Mesenchymal stem cell (in vitro differentiated cells and primary cell): ENCODE data around the gene RTN1.

Experiments used
- DNase-seq: peaks from one replicate; pipeline ENCODE4 v3.0.0-alpha.2; 2013
- H2AFZ ChIP-seq: one replicate; pipeline ENCODE4 v1.6.1; 2013; ENCODE audit warnings: low read depth, mild to moderate bottlenecking, control low read depth, inconsistent platforms, low read length, moderate library complexity
- H2AK5ac ChIP-seq: 2 replicates; pipeline ENCODE4 v1.6.1; 2013; ENCODE audit warnings: low read length, moderate library complexity, mild to moderate bottlenecking, inconsistent platforms; ENCODE audit not compliant: severe bottlenecking
- H2BK120ac ChIP-seq: one replicate; pipeline ENCODE4 v1.6.1; 2013; ENCODE audit warnings: low read depth, mild to moderate bottlenecking, inconsistent platforms, low read length, moderate library complexity
- H2BK12ac ChIP-seq, 2 experiments: one replicate each; pipeline ENCODE4 v1.6.1; 2013; ENCODE audit warnings: inconsistent platforms in 2 of 2, low read length in 2 of 2, mild to moderate bottlenecking in 2 of 2, moderate library complexity in 2 of 2, control low read depth in 1 of 2
- H2BK15ac ChIP-seq: one replicate; pipeline ENCODE4 v1.6.1; 2013; ENCODE audit warnings: mild to moderate bottlenecking, low read depth, inconsistent platforms; ENCODE audit not compliant: poor library complexity, severe bottlenecking
- H2BK5ac ChIP-seq: 2 replicates; pipeline ENCODE4 v1.6.1; 2013; ENCODE audit warnings: low read depth, mild to moderate bottlenecking, low read length, control low read depth, inconsistent platforms; ENCODE audit not compliant: poor library complexity, severe bottlenecking
- H3K14ac ChIP-seq, 2 experiments: one replicate each; pipeline ENCODE4 v1.6.1; 2013; ENCODE audit warnings: inconsistent platforms in 2 of 2, low read length in 2 of 2, control low read depth in 1 of 2, mild to moderate bottlenecking in 1 of 2, moderate library complexity in 1 of 2
- H3K18ac ChIP-seq, 2 experiments: one replicate each; pipeline ENCODE4 v1.6.1; 2013; ENCODE audit warnings: inconsistent platforms in 2 of 2, low read length in 2 of 2, control low read depth in 1 of 2, low read depth in 1 of 2, mild to moderate bottlenecking in 1 of 2
- H3K23ac ChIP-seq, 2 experiments: one replicate each; pipeline ENCODE4 v1.6.1; 2013; ENCODE audit warnings: inconsistent platforms in 2 of 2, low read length in 2 of 2, mild to moderate bottlenecking in 2 of 2, moderate library complexity in 2 of 2, control low read depth in 1 of 2
- H3K27ac ChIP-seq: 2 replicates; pipeline ENCODE4 v1.5.1; 2013; ENCODE audit warnings: mild to moderate bottlenecking, moderate library complexity, low read length, control low read depth, inconsistent platforms; ENCODE audit not compliant: poor library complexity, severe bottlenecking
- H3K27me3 ChIP-seq, 2 experiments: 2 replicates each; pipeline versions ENCODE4 v1.6.1 to v1.7.0; 2013; ENCODE audit warnings: low read length in 2 of 2, mild to moderate bottlenecking in 2 of 2, moderate library complexity in 2 of 2, control low read depth in 1 of 2, inconsistent platforms in 1 of 2; ENCODE audit not compliant: control insufficient read depth in 1 of 2, insufficient read depth in 1 of 2
- H3K36me3 ChIP-seq, 2 experiments: 2 replicates each; pipeline versions ENCODE4 v1.6.1 to v1.7.0; 2013; ENCODE audit warnings: low read length in 2 of 2, control low read depth in 1 of 2, inconsistent platforms in 1 of 2, low read depth in 1 of 2, mild to moderate bottlenecking in 1 of 2; ENCODE audit not compliant: insufficient read depth in 2 of 2, control insufficient read depth in 1 of 2
- H3K4ac ChIP-seq, 2 experiments: one replicate each; pipeline ENCODE4 v1.6.1; 2013; ENCODE audit warnings: inconsistent platforms in 2 of 2, low read length in 2 of 2, mild to moderate bottlenecking in 2 of 2, moderate library complexity in 2 of 2, control low read depth in 1 of 2, low read depth in 1 of 2
- H3K4me1 ChIP-seq: 2 replicates; pipeline ENCODE4 v1.6.1; 2013; ENCODE audit warnings: low read depth, low read length, control low read depth; ENCODE audit not compliant: control insufficient read depth, insufficient read depth
- H3K4me2 ChIP-seq: 2 replicates; pipeline ENCODE4 v1.6.1; 2013; ENCODE audit warnings: low read length, mild to moderate bottlenecking, inconsistent platforms; ENCODE audit not compliant: poor library complexity, severe bottlenecking
- H3K4me3 ChIP-seq, 2 experiments: 2 replicates each; pipeline versions ENCODE4 v1.5.1 to v1.7.0; 2013; ENCODE audit warnings: low read length in 2 of 2, mild to moderate bottlenecking in 2 of 2, control low read depth in 1 of 2, low read depth in 1 of 2; ENCODE audit not compliant: insufficient read depth in 1 of 2
- H3K79me1 ChIP-seq: replicated peaks from 2 replicates; pipeline ENCODE4 v1.6.1; 2013; ENCODE audit warnings: mild to moderate bottlenecking, control low read depth, low read length, inconsistent platforms; ENCODE audit not compliant: poor library complexity, severe bottlenecking
- H3K9ac ChIP-seq: 2 replicates; pipeline ENCODE4 v1.7.0; 2013; ENCODE audit warnings: mild to moderate bottlenecking, low read length, moderate library complexity
- H3K9me3 ChIP-seq: 2 replicates; pipeline ENCODE4 v1.7.0; 2013; ENCODE audit warnings: mild to moderate bottlenecking, low read length; ENCODE audit not compliant: control insufficient read depth
- H4K8ac ChIP-seq: one replicate; pipeline ENCODE4 v1.6.1; 2013; ENCODE audit warnings: inconsistent platforms, mild to moderate bottlenecking, low read length, moderate library complexity
- H4K91ac ChIP-seq: one replicate; pipeline ENCODE4 v1.6.1; 2013; ENCODE audit warnings: mild to moderate bottlenecking, low read length, inconsistent platforms
- WGBS: methylation state at CpG from one replicate; pipeline ENCODE4 v1.1.7; 2013; ENCODE audit warnings: mixed read lengths; 5-methylcytosine and 5-hydroxymethylcytosine counted together

RTN1 gene

DNA sequence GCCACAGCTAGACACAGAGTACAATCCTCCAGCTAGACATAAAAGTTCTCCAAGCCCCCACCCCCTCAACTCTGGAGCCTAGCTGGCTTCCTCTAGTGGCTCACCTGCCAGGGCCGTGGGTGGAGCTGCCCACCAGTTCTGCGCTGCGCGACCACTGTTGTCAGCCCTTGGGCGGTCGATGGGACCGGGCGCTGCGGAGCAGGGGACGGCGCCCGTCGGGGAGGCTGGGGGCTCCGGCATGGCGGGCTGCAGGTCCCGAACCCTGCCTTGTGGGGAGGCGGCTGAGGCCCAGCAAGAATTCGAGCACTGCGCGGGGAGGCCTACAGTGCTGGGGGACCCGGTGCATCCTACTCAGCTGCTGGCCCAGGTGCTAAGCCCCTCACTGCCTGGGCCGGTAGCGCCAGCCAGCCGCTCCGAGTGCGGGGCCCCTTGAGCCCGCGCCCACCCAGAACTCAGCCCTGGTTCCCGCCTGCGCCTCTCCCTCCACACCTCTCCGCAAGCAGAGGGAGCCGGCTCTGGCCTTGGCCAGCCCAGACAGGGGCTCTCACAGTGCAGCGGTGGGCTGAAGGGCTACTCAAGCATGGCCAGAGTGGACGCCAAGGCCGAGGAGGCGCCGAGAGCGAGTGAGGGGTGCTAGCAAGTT is 51.0 kb downstream of the RTN1 start:
- Histone ChIP-seq H2AK5ac (no peak overlapping the region), H2BK120ac (no peak overlapping the region), H3K14ac (no peak overlapping the region), H3K27ac (no peak overlapping the region), H2BK15ac (no peak overlapping the region), H3K27me3 (no peaks in the 10 kb centered on the region), H3K23ac (no peak overlapping the region), H3K4me2 (no peak overlapping the region), H2BK12ac (no peak overlapping the region), H4K91ac (no peak overlapping the region), H3K4ac (no peak overlapping the region), H3K18ac (no peak overlapping the region), H4K8ac (no peak overlapping the region), H3K79me1 (no peaks in the 10 kb centered on the region), H2AFZ (peak overlapping the region; percentile 11), H2BK5ac (no peak overlapping the region), H3K9ac (no peak overlapping the region), H3K4me3 (no peak overlapping the region), H3K36me3 (no peaks in the 10 kb centered on the region), H3K9me3 (no peaks in the 10 kb centered on the region), H3K4me1 (no peaks in the 10 kb centered on the region)
- WGBS, result 94% methylated on average over 38 of the region's 38 CpGs
- no peak for DNase-seq

DNA sequence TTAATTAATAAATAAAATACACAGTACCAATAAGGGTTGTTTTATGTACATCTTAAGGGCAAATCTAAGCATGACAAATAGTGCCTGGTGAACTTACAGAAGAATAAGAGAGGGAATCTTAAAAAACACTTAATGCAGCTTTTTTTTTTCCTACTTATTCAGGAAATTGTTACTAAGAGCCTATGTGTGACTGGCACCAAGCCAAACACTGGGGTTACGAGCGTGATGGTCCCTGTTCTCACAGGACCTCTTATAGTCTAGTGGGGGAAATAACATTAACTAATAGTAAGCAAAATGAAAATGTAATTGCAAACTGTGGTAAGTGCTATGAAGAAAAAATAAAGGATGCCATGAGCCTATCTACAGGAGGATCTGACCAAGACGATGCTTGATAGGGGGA is 53.6 kb downstream of the RTN1 start:
- H4K8ac ChIP-seq, result no peak overlapping the region
- no peak overlapping the region for H3K18ac ChIP-seq
- no peak overlapping the region for H2AK5ac ChIP-seq
- no peaks in the 10 kb centered on the region for H3K9me3 ChIP-seq
- H4K91ac ChIP-seq, result no peak overlapping the region
- no peak overlapping the region for H2BK120ac ChIP-seq
- no peak overlapping the region for H2BK12ac ChIP-seq
- 55% methylated on average over 3 of the region's 3 CpGs for WGBS
- no peaks in the 10 kb centered on the region for H3K79me1 ChIP-seq
- DNase-seq, result no peak
- no peak overlapping the region for H3K9ac ChIP-seq
- H2AFZ ChIP-seq, result no peak overlapping the region
- H3K27me3 ChIP-seq, result no peaks in the 10 kb centered on the region
- no peak overlapping the region for H2BK15ac ChIP-seq
- no peak overlapping the region for H3K4ac ChIP-seq
- no peaks in the 10 kb centered on the region for H3K36me3 ChIP-seq
- no peak overlapping the region for H3K4me2 ChIP-seq
- no peak overlapping the region for H3K23ac ChIP-seq
- H3K4me3 ChIP-seq, result no peak overlapping the region
- no peaks in the 10 kb centered on the region for H3K4me1 ChIP-seq
- H3K14ac ChIP-seq, result no peak overlapping the region
- H3K27ac ChIP-seq, result no peak overlapping the region
- H2BK5ac ChIP-seq, result no peak overlapping the region

DNA sequence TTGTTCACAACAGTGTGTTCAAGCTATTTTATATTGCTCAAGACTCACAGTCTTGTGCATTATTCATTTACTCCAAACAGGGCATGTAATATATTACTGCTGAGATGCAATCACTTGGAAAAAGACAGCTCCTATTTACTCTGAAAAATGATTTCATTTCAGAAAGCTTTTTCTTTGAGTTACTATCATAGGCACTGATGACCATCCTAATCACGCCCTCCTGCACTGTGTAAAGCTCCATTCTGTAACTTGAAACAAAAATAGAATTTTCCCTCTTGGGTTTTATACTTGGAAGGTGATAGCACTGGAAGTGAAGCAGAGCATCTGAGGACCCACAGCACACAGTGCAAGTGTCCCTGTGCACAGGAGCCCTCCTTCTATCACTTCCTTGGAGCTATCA is 55.6 kb downstream of the RTN1 start:
- no peak overlapping the region for H4K91ac ChIP-seq
- H3K27ac ChIP-seq, result no peak overlapping the region
- no CpG with 5 or more reads among the region's 1 CpG for WGBS
- no peak overlapping the region for H4K8ac ChIP-seq
- no peak overlapping the region for H2BK120ac ChIP-seq
- H2AFZ ChIP-seq, result no peak overlapping the region
- no peak overlapping the region for H2BK15ac ChIP-seq
- H3K4me2 ChIP-seq, result no peak overlapping the region
- no peaks in the 10 kb centered on the region for H3K79me1 ChIP-seq
- H2BK12ac ChIP-seq, result no peak overlapping the region
- H3K9ac ChIP-seq, result no peak overlapping the region
- H3K4me3 ChIP-seq, result no peak overlapping the region
- no peaks in the 10 kb centered on the region for H3K9me3 ChIP-seq
- no peak overlapping the region for H2BK5ac ChIP-seq
- no peaks in the 10 kb centered on the region for H3K27me3 ChIP-seq
- H3K23ac ChIP-seq, result no peak overlapping the region
- H2AK5ac ChIP-seq, result no peak overlapping the region
- no peak overlapping the region for H3K4ac ChIP-seq
- no peak for DNase-seq
- no peaks in the 10 kb centered on the region for H3K4me1 ChIP-seq
- H3K36me3 ChIP-seq, result no peaks in the 10 kb centered on the region
- H3K14ac ChIP-seq, result no peak overlapping the region
- H3K18ac ChIP-seq, result no peak overlapping the region

DNA sequence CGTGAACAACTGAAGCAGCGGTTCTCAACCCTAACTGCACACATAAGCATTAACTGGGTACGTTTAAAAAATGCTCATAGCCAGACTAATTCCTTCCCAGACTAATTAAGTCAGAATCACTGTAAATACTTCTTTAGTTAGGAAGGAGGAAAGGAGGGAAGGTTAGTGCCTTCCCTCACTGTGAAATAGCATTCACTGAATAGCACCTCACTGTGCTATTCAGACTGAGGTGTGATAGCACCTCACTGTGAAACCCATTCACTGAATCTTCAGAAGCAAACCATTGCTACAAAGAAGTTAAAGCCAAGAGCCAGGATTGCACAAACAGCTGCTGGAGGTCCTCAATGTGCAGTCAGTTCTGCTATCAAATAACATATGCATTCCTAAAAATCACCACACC is 58.8 kb downstream of the RTN1 start:
- Histone ChIP-seq H3K36me3 (no peaks in the 10 kb centered on the region), H3K27me3 (no peaks in the 10 kb centered on the region), H2BK15ac (no peak overlapping the region), H3K27ac (no peak overlapping the region), H3K4me3 (no peak overlapping the region), H3K18ac (no peak overlapping the region), H3K4ac (no peak overlapping the region), H3K14ac (no peak overlapping the region), H4K8ac (no peak overlapping the region), H3K23ac (no peak overlapping the region), H3K9ac (no peak overlapping the region), H3K9me3 (no peaks in the 10 kb centered on the region), H2AK5ac (no peak overlapping the region), H2BK120ac (no peak overlapping the region), H2AFZ (no peak overlapping the region), H3K4me1 (no peaks in the 10 kb centered on the region), H3K79me1 (no peaks in the 10 kb centered on the region), H2BK5ac (no peak overlapping the region), H3K4me2 (no peak overlapping the region), H2BK12ac (no peak overlapping the region), H4K91ac (no peak overlapping the region)
- no peak for DNase-seq
- WGBS, result 72% methylated on average over 3 of the region's 3 CpGs
